Measurements from ENCODE around the gene SLC25A10. TPM values are rescaled to one million over a fixed set of nuclear protein-coding genes. Genes with fewer than 3 reads are reported as not detected.

SLC25A10 gene
- total and polyA plus RNA-seq, 2 of the 8 experiments (the other 6 are each of a cell fraction or from before 2014, with no cell fraction given), result 22.2 to 43.0 TPM

DNA sequence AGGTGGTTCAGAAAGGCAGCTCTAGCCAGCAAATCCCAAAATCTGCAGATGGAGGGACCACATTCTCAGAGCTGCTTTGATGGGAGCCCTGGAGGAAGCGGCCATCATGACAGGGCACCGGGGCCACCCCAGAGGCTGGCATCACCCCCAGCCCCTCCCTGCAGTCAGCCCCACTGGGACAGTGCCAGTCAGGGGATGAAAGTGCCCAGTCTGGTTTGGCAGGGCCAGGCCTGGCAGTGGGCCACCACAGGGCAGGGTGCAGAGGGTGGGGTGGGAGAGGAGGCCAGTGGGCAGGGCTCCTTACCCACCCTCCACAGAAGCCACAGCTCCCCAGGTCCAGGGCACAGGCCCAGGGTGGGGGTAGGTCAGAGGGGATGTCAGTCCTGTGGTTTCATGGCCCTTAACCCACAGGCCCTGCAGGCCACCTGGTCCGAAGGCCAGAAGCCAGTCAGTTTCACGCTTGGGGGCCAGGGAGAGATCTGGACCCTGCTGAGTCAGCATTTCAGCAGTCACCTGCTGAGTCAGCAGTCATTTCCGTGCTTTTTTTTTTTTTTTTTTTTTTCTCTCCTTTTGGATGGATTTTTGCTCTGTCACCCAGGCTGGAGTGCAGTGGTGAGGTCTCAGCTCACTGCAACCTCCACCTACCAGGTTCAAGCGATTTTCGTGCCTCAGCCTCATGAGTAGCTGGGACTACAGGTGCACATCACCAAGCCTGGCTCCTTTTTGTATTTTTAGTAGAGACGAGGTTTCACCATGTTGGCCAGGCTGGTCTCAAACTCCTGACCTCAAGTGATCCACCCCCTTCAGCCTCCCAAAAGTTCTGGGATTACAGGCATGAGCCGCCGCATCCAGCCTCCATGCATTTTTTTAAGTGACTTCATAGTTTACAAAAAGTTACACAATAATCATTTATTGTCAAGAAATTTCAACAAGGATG, 10.4 kb downstream of the SLC25A10 start:
- TF ChIP-seq YY1 (IDR thresholded peaks at IDR 0.05; ENCODE audit: low read depth, low read length) (peak; percentile 6; the same call in 1 of the 2 replicates), NANOG (IDR thresholded peaks at IDR 0.05; ENCODE audit: insufficient read depth, low read depth, low read length, poor library complexity, severe bottlenecking) (no peak), MAFK (IDR thresholded peaks at IDR 0.05; ENCODE audit: low read depth, low read length) (peak; percentile 99), BACH1 (IDR thresholded peaks at IDR 0.05; ENCODE audit: low read length) (peak; percentile 99), SIRT6 (IDR thresholded peaks at IDR 0.05; ENCODE audit: low read length) (no peak), POLR2AphosphoS5 (IDR thresholded peaks at IDR 0.05; ENCODE audit: low read depth, low read length) (0 out of 2 replicates have a peak, but pooled peaks have one; percentile 34)
- H2BK120ac ChIP-seq (replicated peaks; ENCODE audit: low read depth, low read length), result no peak overlapping the region
- no peak overlapping the region for H3K56ac ChIP-seq (replicated peaks; ENCODE audit: insufficient read length, low read depth, low read length)
- CTCF ChIA-PET (ENCODE audit: partially characterized antibody), result interaction anchor here (0.6 to 3.6 kb wide), 5 partner anchors 11 to 620 kb away, joined by 3 to 14 read pairs (median 4); no protein-coding TSS in a partner anchor
- H2BK15ac ChIP-seq (ENCODE audit: low read length), result 0 out of 2 replicates have a peak overlapping the region, but pooled peaks have one; percentile 61
- H3K9me3 ChIP-seq (ENCODE audit: insufficient read depth in 2 of 2, low read depth in 1 of 2, low read length in 1 of 2), result no peaks in the 10 kb centered on the region
- H4K8ac ChIP-seq (ENCODE audit: extremely low read depth, insufficient read depth, low read length), result peak overlapping the region; percentile 81; the same call in 1 of the 2 replicates
- H3K36me3 ChIP-seq (ENCODE audit: control insufficient read depth in 2 of 4, insufficient read depth in 4 of 4, low read length in 3 of 4), result peaks cover 0 to 2% (median 0%) of the 10 kb centered on the region in 4 experiments; a peak in 2 of 8 replicates
- H3K23ac ChIP-seq (ENCODE audit: insufficient read length), result no peak overlapping the region
- no peak overlapping the region for H2BK12ac ChIP-seq (ENCODE audit: low read depth, low read length)
- no peak overlapping the region for H2BK20ac ChIP-seq (ENCODE audit: low read length)
- 75% methylated on average over 6 of the region's 10 CpGs; no CpG with 5 or more reads in 1 of the 2 experiments for WGBS, 2 experiments (ENCODE audit: extremely low coverage in 1 of 2, insufficient coverage in 1 of 2, insufficient read length in 1 of 2, insufficient replicate concordance in 2 of 2, low coverage in 1 of 2, low lambda C conversion rate in 2 of 2, missing lambda C conversion rate in 1 of 2)
- no peak overlapping the region for H4K5ac ChIP-seq (ENCODE audit: insufficient read length, low read depth, low read length)
- H4K91ac ChIP-seq (replicated peaks; ENCODE audit: insufficient read length, low read length), result no peak overlapping the region
- POLR2A ChIA-PET (ENCODE audit: partially characterized antibody), result interaction anchor here (0.6 to 25.9 kb wide), 15 partner anchors 8 to 930 kb away, joined by 3 to 348 read pairs (median 4); partner anchors contain the start of genes MRPL12 and SLC25A10
- no peak overlapping the region for H3K27ac ChIP-seq (ENCODE audit: low read depth, low read length)
- no peak overlapping the region for H3K4me2 ChIP-seq (ENCODE audit: insufficient read depth in 1 of 2, low read depth in 2 of 2, low read length in 2 of 2)
- peak overlapping the region; percentile 65; the same call in 1 of the 2 replicates for H2AK5ac ChIP-seq (ENCODE audit: low read depth, low read length)
- H4K20me1 ChIP-seq (replicated peaks in 1 of 2; ENCODE audit: control insufficient read depth in 1 of 2, insufficient read depth in 2 of 2, low read length in 2 of 2), result no peaks in the 10 kb centered on the region
- H3K14ac ChIP-seq (ENCODE audit: insufficient read length), result no peak overlapping the region
- no peak overlapping the region for H2AFZ ChIP-seq (ENCODE audit: low read length)
- H3K23me2 ChIP-seq (ENCODE audit: low read depth, low read length), result no peaks in the 10 kb centered on the region
- H3K4ac ChIP-seq (replicated peaks; ENCODE audit: insufficient read length, low read depth, low read length), result no peak overlapping the region
- FAIRE-seq (no peak), DNase-seq (ENCODE audit: low read depth in 1 of 2, low spot score in 2 of 2) (peak in 1 of 2 experiments; percentile 52)
- peaks cover 0 to 10% (median 3%) of the 10 kb centered on the region in 4 experiments; a peak in 5 of 7 replicates for H3K4me1 ChIP-seq (replicated peaks in 1 of 4; ENCODE audit: control insufficient read depth in 3 of 4, insufficient read depth in 4 of 4, low read length in 3 of 4)
- no peaks in the 10 kb centered on the region for H3K79me1 ChIP-seq (ENCODE audit: low read depth, low read length)
- H3K18ac ChIP-seq (ENCODE audit: extremely low read depth, low read length), result no peak overlapping the region
- H3K4me3 ChIP-seq (ENCODE audit: extremely low read depth in 1 of 4, insufficient read depth in 2 of 4, low read depth in 3 of 4, low read length in 4 of 4), result no peak overlapping the region
- H3K9ac ChIP-seq (replicated peaks in 1 of 4; ENCODE audit: extremely low read depth in 1 of 4, low read depth in 3 of 4, low read length in 3 of 4), result no peak overlapping the region
- no peaks in the 10 kb centered on the region for H3K79me2 ChIP-seq (ENCODE audit: control insufficient read depth in 1 of 2, insufficient read depth in 2 of 2, low read length in 2 of 2)
- H2BK5ac ChIP-seq (ENCODE audit: low read depth, low read length), result peak overlapping the region; percentile 83; the same call in 1 of the 2 replicates
- no peaks in the 10 kb centered on the region for H3K27me3 ChIP-seq (replicated peaks in 1 of 4; ENCODE audit: control insufficient read depth in 3 of 4, extremely low read depth in 1 of 4, insufficient read depth in 3 of 4, low read length in 3 of 4)

All from H1 (cell line).